Measurements from ENCODE around the gene TKT.

GRCh38 chr3:53264718-53265117 is 8.9 kb upstream of the TKT start:
- TF ChIP-seq CTCF (IDR thresholded peaks at IDR 0.05; ENCODE audit: insufficient read depth, low read length) (no peak), GABPA (IDR thresholded peaks at IDR 0.05; ENCODE audit: low read depth) (no peak), POLR2AphosphoS5 (IDR thresholded peaks at IDR 0.05; ENCODE audit: low read depth) (no peak)

Measured in HL-60 (cell line).